Measurements from ENCODE around the gene BRAT1. TPM values are rescaled to one million over a fixed set of nuclear protein-coding genes. Genes with fewer than 3 reads are reported as not detected.

Gene BRAT1
- total and polyA plus RNA-seq, 2 experiments from 2014 or later, result 32.5 to 76.8 TPM

DNA sequence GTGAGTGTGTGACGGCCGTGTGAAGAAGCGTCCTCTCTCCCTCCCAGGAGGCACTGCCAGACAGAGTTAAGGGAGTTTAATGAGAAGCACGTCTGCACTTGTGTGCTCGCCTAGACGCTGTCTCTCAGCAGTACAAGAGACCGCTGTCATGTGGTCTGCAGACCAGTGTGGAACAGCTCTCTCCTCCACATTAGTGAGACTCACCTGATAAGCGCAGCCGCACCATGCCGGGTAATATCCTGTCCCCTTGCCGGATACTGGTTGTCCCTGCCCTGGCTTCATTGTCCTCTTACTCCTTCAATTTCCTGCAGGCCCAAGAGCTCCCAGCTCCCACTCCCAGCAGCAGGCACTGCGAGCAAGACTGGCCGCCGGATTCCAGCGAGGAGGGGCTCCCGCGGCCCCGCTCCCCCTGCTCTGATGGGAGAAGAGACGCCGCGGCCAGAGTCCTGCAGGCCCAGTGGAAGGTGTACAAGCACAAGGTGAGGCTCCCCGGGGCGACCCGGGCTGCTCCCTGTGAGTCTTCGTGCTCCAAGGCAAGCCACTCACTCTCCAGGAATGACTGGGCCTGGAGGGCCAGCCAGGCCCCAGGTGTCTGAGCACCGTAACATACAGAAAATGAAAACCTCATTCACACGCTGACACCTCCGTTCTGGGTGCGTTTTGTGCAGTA is 43.0 kb upstream of the BRAT1 start (continued):
- no peak for TF ChIP-seq EZH2phosphoT487 (IDR thresholded peaks at IDR 0.05; ENCODE audit: unreplicated experiment)
- TF ChIP-seq EZH2 (IDR thresholded peaks at IDR 0.05; ENCODE audit: low read depth, unreplicated experiment), result no peak
- TF ChIP-seq, protein P1, sequence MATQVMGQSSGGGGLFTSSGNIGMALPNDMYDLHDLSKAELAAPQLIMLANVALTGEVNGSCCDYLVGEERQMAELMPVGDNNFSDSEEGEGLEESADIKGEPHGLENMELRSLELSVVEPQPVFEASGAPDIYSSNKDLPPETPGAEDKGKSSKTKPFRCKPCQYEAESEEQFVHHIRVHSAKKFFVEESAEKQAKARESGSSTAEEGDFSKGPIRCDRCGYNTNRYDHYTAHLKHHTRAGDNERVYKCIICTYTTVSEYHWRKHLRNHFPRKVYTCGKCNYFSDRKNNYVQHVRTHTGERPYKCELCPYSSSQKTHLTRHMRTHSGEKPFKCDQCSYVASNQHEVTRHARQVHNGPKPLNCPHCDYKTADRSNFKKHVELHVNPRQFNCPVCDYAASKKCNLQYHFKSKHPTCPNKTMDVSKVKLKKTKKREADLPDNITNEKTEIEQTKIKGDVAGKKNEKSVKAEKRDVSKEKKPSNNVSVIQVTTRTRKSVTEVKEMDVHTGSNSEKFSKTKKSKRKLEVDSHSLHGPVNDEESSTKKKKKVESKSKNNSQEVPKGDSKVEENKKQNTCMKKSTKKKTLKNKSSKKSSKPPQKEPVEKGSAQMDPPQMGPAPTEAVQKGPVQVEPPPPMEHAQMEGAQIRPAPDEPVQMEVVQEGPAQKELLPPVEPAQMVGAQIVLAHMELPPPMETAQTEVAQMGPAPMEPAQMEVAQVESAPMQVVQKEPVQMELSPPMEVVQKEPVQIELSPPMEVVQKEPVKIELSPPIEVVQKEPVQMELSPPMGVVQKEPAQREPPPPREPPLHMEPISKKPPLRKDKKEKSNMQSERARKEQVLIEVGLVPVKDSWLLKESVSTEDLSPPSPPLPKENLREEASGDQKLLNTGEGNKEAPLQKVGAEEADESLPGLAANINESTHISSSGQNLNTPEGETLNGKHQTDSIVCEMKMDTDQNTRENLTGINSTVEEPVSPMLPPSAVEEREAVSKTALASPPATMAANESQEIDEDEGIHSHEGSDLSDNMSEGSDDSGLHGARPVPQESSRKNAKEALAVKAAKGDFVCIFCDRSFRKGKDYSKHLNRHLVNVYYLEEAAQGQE (IDR thresholded peaks at IDR 0.05; ENCODE audit: unreplicated experiment), result no peak
- TF ChIP-seq STAT1 (IDR thresholded peaks at IDR 0.05; ENCODE audit: unreplicated experiment), result no peak

- no peaks in the 10 kb centered on the region for H3K4me1 ChIP-seq (ENCODE audit: insufficient read depth)
- 0 out of 2 replicates have a peak overlapping the region, but pooled peaks have one; percentile 19 for H3K27ac ChIP-seq (ENCODE audit: low read depth)
- no peaks in the 10 kb centered on the region for H3K9me2 ChIP-seq (ENCODE audit: insufficient read depth)
- Mint-ChIP-seq H3K4me3 (no peak overlapping the region), H3K36me3 (ENCODE audit: low read depth) (no peaks in the 10 kb centered on the region; the same call in 1 of the 3 replicates), H3K27ac (no peak overlapping the region), H3K4me1 (no peaks in the 10 kb centered on the region; the same call in 2 of the 3 replicates), H3K9me3 (no peaks in the 10 kb centered on the region), H3K27me3 (ENCODE audit: insufficient read depth, low read depth, poor library complexity) (peaks cover 13% of the 10 kb centered on the region)
- H2AFZ ChIP-seq, result no peak overlapping the region
- no peak for DNase-seq (ENCODE audit: low spot score)
- no peaks in the 10 kb centered on the region for H4K20me1 ChIP-seq (replicated peaks; ENCODE audit: insufficient read depth)
- no peaks in the 10 kb centered on the region for H3K27me3 ChIP-seq (ENCODE audit: insufficient read depth)
- H3K36me3 ChIP-seq (ENCODE audit: insufficient read depth), result no peaks in the 10 kb centered on the region
- 0 out of 2 replicates have a peak, but pooled peaks cover 7% of the 10 kb centered on the region for H3F3A ChIP-seq (replicated peaks; ENCODE audit: low read depth)
- H3K4me2 ChIP-seq, result no peak overlapping the region
- H3K4me3 ChIP-seq, result no peak overlapping the region
- no peaks in the 10 kb centered on the region for H3K79me2 ChIP-seq (replicated peaks; ENCODE audit: insufficient read depth)
- no peak for TF ChIP-seq STAT1 (IDR thresholded peaks at IDR 0.05; ENCODE audit: unreplicated experiment)
- TF ChIP-seq CTCF (conservative IDR thresholded peaks at IDR 0.05; ENCODE audit: low read depth in 2 of 2), result no peak
- no peak for ATAC-seq
Measured at GRCh38 chr7:2597273-2597640, 41.9 kb upstream of the BRAT1 start.
